ENCODE data around the gene GJC1.

DNA sequence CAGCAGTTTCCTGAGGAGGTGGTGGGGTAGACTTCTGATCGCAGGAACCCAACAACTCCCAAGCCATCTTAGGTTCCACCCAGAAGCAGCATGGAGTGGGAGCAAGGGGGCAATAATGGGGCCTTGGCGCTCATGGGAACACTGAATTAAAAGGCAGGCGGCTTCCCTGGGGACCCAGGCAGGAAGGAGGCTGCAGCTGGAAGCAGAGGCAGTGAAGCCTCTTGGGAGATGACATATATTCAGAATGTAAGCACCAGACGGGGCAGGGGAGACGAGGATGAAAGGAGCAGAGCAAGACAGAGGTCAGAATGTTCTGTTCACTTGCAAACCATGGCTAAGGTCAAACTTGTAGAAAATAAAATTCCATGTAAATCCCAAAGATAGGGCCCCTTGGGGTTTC is 20.5 kb upstream of the GJC1 start:
- TF ChIP-seq, protein P1, sequence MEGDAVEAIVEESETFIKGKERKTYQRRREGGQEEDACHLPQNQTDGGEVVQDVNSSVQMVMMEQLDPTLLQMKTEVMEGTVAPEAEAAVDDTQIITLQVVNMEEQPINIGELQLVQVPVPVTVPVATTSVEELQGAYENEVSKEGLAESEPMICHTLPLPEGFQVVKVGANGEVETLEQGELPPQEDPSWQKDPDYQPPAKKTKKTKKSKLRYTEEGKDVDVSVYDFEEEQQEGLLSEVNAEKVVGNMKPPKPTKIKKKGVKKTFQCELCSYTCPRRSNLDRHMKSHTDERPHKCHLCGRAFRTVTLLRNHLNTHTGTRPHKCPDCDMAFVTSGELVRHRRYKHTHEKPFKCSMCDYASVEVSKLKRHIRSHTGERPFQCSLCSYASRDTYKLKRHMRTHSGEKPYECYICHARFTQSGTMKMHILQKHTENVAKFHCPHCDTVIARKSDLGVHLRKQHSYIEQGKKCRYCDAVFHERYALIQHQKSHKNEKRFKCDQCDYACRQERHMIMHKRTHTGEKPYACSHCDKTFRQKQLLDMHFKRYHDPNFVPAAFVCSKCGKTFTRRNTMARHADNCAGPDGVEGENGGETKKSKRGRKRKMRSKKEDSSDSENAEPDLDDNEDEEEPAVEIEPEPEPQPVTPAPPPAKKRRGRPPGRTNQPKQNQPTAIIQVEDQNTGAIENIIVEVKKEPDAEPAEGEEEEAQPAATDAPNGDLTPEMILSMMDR (IDR thresholded peaks at IDR 0.05) = no peak
- TF ChIP-seq, protein P2, sequence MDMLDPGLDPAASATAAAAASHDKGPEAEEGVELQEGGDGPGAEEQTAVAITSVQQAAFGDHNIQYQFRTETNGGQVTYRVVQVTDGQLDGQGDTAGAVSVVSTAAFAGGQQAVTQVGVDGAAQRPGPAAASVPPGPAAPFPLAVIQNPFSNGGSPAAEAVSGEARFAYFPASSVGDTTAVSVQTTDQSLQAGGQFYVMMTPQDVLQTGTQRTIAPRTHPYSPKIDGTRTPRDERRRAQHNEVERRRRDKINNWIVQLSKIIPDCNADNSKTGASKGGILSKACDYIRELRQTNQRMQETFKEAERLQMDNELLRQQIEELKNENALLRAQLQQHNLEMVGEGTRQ (IDR thresholded peaks at IDR 0.05) = no peak
- TF ChIP-seq, protein P3, sequence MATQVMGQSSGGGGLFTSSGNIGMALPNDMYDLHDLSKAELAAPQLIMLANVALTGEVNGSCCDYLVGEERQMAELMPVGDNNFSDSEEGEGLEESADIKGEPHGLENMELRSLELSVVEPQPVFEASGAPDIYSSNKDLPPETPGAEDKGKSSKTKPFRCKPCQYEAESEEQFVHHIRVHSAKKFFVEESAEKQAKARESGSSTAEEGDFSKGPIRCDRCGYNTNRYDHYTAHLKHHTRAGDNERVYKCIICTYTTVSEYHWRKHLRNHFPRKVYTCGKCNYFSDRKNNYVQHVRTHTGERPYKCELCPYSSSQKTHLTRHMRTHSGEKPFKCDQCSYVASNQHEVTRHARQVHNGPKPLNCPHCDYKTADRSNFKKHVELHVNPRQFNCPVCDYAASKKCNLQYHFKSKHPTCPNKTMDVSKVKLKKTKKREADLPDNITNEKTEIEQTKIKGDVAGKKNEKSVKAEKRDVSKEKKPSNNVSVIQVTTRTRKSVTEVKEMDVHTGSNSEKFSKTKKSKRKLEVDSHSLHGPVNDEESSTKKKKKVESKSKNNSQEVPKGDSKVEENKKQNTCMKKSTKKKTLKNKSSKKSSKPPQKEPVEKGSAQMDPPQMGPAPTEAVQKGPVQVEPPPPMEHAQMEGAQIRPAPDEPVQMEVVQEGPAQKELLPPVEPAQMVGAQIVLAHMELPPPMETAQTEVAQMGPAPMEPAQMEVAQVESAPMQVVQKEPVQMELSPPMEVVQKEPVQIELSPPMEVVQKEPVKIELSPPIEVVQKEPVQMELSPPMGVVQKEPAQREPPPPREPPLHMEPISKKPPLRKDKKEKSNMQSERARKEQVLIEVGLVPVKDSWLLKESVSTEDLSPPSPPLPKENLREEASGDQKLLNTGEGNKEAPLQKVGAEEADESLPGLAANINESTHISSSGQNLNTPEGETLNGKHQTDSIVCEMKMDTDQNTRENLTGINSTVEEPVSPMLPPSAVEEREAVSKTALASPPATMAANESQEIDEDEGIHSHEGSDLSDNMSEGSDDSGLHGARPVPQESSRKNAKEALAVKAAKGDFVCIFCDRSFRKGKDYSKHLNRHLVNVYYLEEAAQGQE (IDR thresholded peaks at IDR 0.05) = no peak
- no peak for TF ChIP-seq NPAS2 (CRISPR knock-in tag; IDR thresholded peaks at IDR 0.05; ENCODE audit: borderline replicate concordance)
- TF ChIP-seq POLR2A (IDR thresholded peaks at IDR 0.05; ENCODE audit: low read length) = no peak
- no peak for TF ChIP-seq MYC (IDR thresholded peaks at IDR 0.05; ENCODE audit: borderline replicate concordance, low read length)
- no peak for TF ChIP-seq EP300 (IDR thresholded peaks at IDR 0.05)
- no peak for TF ChIP-seq EHMT2 (IDR thresholded peaks at IDR 0.05; ENCODE audit: low read depth)
- TF ChIP-seq ZFP36 (IDR thresholded peaks at IDR 0.05; ENCODE audit: borderline replicate concordance, partially characterized antibody) = no peak
- no peak for TF ChIP-seq KDM1A (IDR thresholded peaks at IDR 0.05; ENCODE audit: low read depth)
- no peak for TF ChIP-seq KDM5A (IDR thresholded peaks at IDR 0.05)
- TF ChIP-seq, protein P4, sequence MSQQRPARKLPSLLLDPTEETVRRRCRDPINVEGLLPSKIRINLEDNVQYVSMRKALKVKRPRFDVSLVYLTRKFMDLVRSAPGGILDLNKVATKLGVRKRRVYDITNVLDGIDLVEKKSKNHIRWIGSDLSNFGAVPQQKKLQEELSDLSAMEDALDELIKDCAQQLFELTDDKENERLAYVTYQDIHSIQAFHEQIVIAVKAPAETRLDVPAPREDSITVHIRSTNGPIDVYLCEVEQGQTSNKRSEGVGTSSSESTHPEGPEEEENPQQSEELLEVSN (IDR thresholded peaks at IDR 0.05; ENCODE audit: borderline replicate concordance, low read depth) = no peak
